H1 (cell line): ENCODE measurements around the gene ETS1. TPM values are rescaled to one million over a fixed set of nuclear protein-coding genes. Genes with fewer than 3 reads are reported as not detected.

Source experiments
- CTCF ChIA-PET: fragments of 300-600 bp; sonication (Branson Sonifier 250); formaldehyde crosslinking; loops from one replicate; lab custom pipeline; 2021; ENCODE audit not compliant: partially characterized antibody; lab: Charles Lee
- POLR2A ChIA-PET: fragments of 300-600 bp; sonication (Branson Sonifier 250); formaldehyde crosslinking; loops from one replicate; lab custom pipeline; 2021; ENCODE audit warnings: inconsistent platforms; ENCODE audit not compliant: partially characterized antibody; lab: Charles Lee
- DNase-seq, 2 experiments: peaks; one replicate each; pipeline versions ENCODE4 v3.0.0 to v3.0.0-alpha.2; 2010 to 2022; ENCODE audit warnings: low spot score in 2 of 2, low read depth in 1 of 2, mixed read lengths in 1 of 2
- FAIRE-seq: peaks from 2 replicates; lab custom pipeline; 2011; peaks lifted over from hg19 to GRCh38; lab: Jason Lieb, UNC
- H2AFZ ChIP-seq: 2 replicates; pipeline ENCODE4 v1.8.1; 2012; ENCODE audit warnings: low read length, inconsistent platforms
- H2AK5ac ChIP-seq: 2 replicates; pipeline ENCODE4 v1.6.1; 2013; ENCODE audit warnings: low read depth, low read length
- H2BK120ac ChIP-seq: replicated peaks from 2 replicates; pipeline ENCODE3; 2013; ENCODE audit warnings: low read depth, low read length, inconsistent platforms
- H2BK12ac ChIP-seq: 2 replicates; pipeline ENCODE4 v1.6.1; 2013; ENCODE audit warnings: low read depth, low read length
- H2BK15ac ChIP-seq: 2 replicates; pipeline ENCODE4 v1.6.1; 2013; ENCODE audit warnings: low read length
- H2BK20ac ChIP-seq: 2 replicates; pipeline ENCODE4 v1.6.1; 2013; ENCODE audit warnings: low read length
- H2BK5ac ChIP-seq: 2 replicates; pipeline ENCODE4 v1.6.1; 2013; ENCODE audit warnings: low read depth, low read length
- H3K14ac ChIP-seq: 2 replicates; pipeline ENCODE4 v1.6.1; 2013; ENCODE audit warnings: inconsistent platforms; ENCODE audit not compliant: insufficient read length
- H3K18ac ChIP-seq: 2 replicates; pipeline ENCODE4 v1.6.1; 2013; ENCODE audit warnings: low read length; ENCODE audit errors: extremely low read depth
- H3K23ac ChIP-seq: 2 replicates; pipeline ENCODE4 v1.6.1; 2013; ENCODE audit warnings: inconsistent platforms; ENCODE audit not compliant: insufficient read length
- H3K23me2 ChIP-seq: 2 replicates; pipeline ENCODE4 v1.6.1; 2013; ENCODE audit warnings: low read depth, low read length
- H3K27ac ChIP-seq: 2 replicates; pipeline ENCODE4 v1.6.1; 2011; ENCODE audit warnings: low read depth, low read length, inconsistent platforms
- H3K27me3 ChIP-seq, 4 experiments: replicated peaks in 1 of 4; 1 replicate in 1 of 4; 2 replicates in 3 of 4; pipeline versions ENCODE4 v1.6.1 to v1.8.1; 2011 to 2013; ENCODE audit warnings: low read length in 3 of 4, mild to moderate bottlenecking in 3 of 4, inconsistent platforms in 2 of 4, mixed read lengths in 2 of 4, moderate library complexity in 1 of 4; ENCODE audit not compliant: control insufficient read depth in 3 of 4, insufficient read depth in 3 of 4; ENCODE audit errors: extremely low read depth in 1 of 4
- H3K36me3 ChIP-seq, 4 experiments: 2 replicates each; pipeline versions ENCODE4 v1.6.1 to v1.8.1; 2011 to 2013; ENCODE audit warnings: mild to moderate bottlenecking in 4 of 4, low read length in 3 of 4, moderate library complexity in 2 of 4, control low read depth in 1 of 4, inconsistent platforms in 1 of 4; ENCODE audit not compliant: insufficient read depth in 4 of 4, control insufficient read depth in 2 of 4
- H3K4ac ChIP-seq: replicated peaks from 2 replicates; pipeline ENCODE3; 2013; ENCODE audit warnings: low read length, low read depth, mixed read lengths, inconsistent platforms; ENCODE audit not compliant: insufficient read length
- H3K4me1 ChIP-seq, 4 experiments: replicated peaks in 1 of 4; 1 replicate in 1 of 4; 2 replicates in 3 of 4; pipeline versions ENCODE4 v1.6.1 to v1.8.1; 2011 to 2013; ENCODE audit warnings: low read length in 3 of 4, inconsistent platforms in 2 of 4, mixed read lengths in 1 of 4; ENCODE audit not compliant: insufficient read depth in 4 of 4, control insufficient read depth in 3 of 4
- H3K4me2 ChIP-seq, 2 experiments: 2 replicates each; pipeline versions ENCODE4 v1.6.1 to v1.8.1; 2011 to 2013; ENCODE audit warnings: low read depth in 2 of 2, low read length in 2 of 2, control low read depth in 1 of 2, inconsistent platforms in 1 of 2, mild to moderate bottlenecking in 1 of 2; ENCODE audit not compliant: insufficient read depth in 1 of 2
- H3K4me3 ChIP-seq, 4 experiments: fragments of 200-600, 300-600 bp in 1 of 4; sonication (generic), shearing (Covaris generic), sonication (Bioruptor Twin) in 1 of 4; 2 replicates each; pipeline versions ENCODE4 v1.5.1 to v1.8.1; 2011 to 2016; ENCODE audit warnings: low read length in 4 of 4, low read depth in 3 of 4, control low read depth in 2 of 4, inconsistent platforms in 2 of 4, mild to moderate bottlenecking in 2 of 4, mixed read lengths in 1 of 4, moderate library complexity in 1 of 4; ENCODE audit not compliant: insufficient read depth in 2 of 4; ENCODE audit errors: extremely low read depth in 1 of 4
- H3K56ac ChIP-seq: replicated peaks from 2 replicates; pipeline ENCODE3; 2013; ENCODE audit warnings: low read depth, mild to moderate bottlenecking, mixed read lengths, low read length, inconsistent platforms; ENCODE audit not compliant: insufficient read length
- H3K79me1 ChIP-seq: 2 replicates; pipeline ENCODE4 v1.6.1; 2013; ENCODE audit warnings: low read depth, low read length, control low read depth
- H3K79me2 ChIP-seq, 2 experiments: 2 replicates each; pipeline versions ENCODE4 v1.6.1 to v1.8.1; 2012 to 2013; ENCODE audit warnings: low read length in 2 of 2, mild to moderate bottlenecking in 2 of 2, inconsistent platforms in 1 of 2; ENCODE audit not compliant: insufficient read depth in 2 of 2, control insufficient read depth in 1 of 2
- H3K9ac ChIP-seq, 4 experiments: replicated peaks in 1 of 4; 1 replicate in 1 of 4; 2 replicates in 3 of 4; pipeline versions ENCODE4 v1.6.1 to v1.8.1; 2011 to 2013; ENCODE audit warnings: low read depth in 3 of 4, low read length in 3 of 4, control low read depth in 2 of 4, mild to moderate bottlenecking in 2 of 4, moderate library complexity in 2 of 4, inconsistent platforms in 1 of 4; ENCODE audit errors: extremely low read depth in 1 of 4
- H3K9me3 ChIP-seq, 2 experiments: 2 replicates each; pipeline versions ENCODE4 v1.6.1 to v1.8.1; 2012 to 2013; ENCODE audit warnings: mild to moderate bottlenecking in 2 of 2, moderate library complexity in 2 of 2, control low read depth in 1 of 2, inconsistent platforms in 1 of 2, low read depth in 1 of 2, low read length in 1 of 2, mixed read lengths in 1 of 2; ENCODE audit not compliant: insufficient read depth in 2 of 2
- H4K20me1 ChIP-seq, 2 experiments: replicated peaks in 1 of 2; 2 replicates each; pipeline versions ENCODE3 to v1.8.1; 2011 to 2013; ENCODE audit warnings: inconsistent platforms in 2 of 2, low read length in 2 of 2, mild to moderate bottlenecking in 1 of 2; ENCODE audit not compliant: insufficient read depth in 2 of 2, control insufficient read depth in 1 of 2
- H4K5ac ChIP-seq: 2 replicates; pipeline ENCODE4 v1.6.1; 2013; ENCODE audit warnings: low read length, low read depth, mixed read lengths, inconsistent platforms; ENCODE audit not compliant: insufficient read length
- H4K8ac ChIP-seq: 2 replicates; pipeline ENCODE4 v1.8.0; 2013; ENCODE audit warnings: mild to moderate bottlenecking, moderate library complexity, low read length, inconsistent platforms; ENCODE audit not compliant: insufficient read depth; ENCODE audit errors: extremely low read depth
- H4K91ac ChIP-seq: replicated peaks from 2 replicates; pipeline ENCODE3; 2013; ENCODE audit warnings: low read length, mixed read lengths, inconsistent platforms; ENCODE audit not compliant: insufficient read length
- BACH1 ChIP-seq: IDR thresholded peaks from 2 replicates; pipeline ENCODE4 v1.6.1; 2012; ENCODE audit warnings: low read length, improper control_type of control experiment
- BRCA1 ChIP-seq: IDR thresholded peaks from 2 replicates; pipeline ENCODE4 v1.6.1; 2012; ENCODE audit warnings: low read depth, low read length, improper control_type of control experiment
- HDAC2 ChIP-seq, 2 experiments: fragments of 300-600 bp in 1 of 2; sonication (generic) in 1 of 2; IDR thresholded peaks; 2 replicates each; pipeline ENCODE4 v1.6.1; 2011 to 2012; ENCODE audit warnings: low read depth in 2 of 2, low read length in 2 of 2, mild to moderate bottlenecking in 2 of 2, moderate library complexity in 2 of 2, borderline replicate concordance in 1 of 2, inconsistent platforms in 1 of 2
- KDM1A ChIP-seq: fragments of 200-600, 300-600 bp; sonication (generic); IDR thresholded peaks from 2 replicates; pipeline ENCODE4 v1.7.1; 2016; ENCODE audit warnings: mild to moderate bottlenecking, low read length, borderline replicate concordance
- MAX ChIP-seq: IDR thresholded peaks from 2 replicates; pipeline ENCODE4 v1.6.1; 2012; ENCODE audit warnings: inconsistent platforms
- NRF1 ChIP-seq: IDR thresholded peaks from 2 replicates; pipeline ENCODE4 v1.6.1; 2011; ENCODE audit warnings: mild to moderate bottlenecking, low read depth, low read length, improper control_type of control experiment
- RAD21 ChIP-seq, 2 experiments: IDR thresholded peaks in 1 of 2; conservative IDR thresholded peaks in 1 of 2; 2 replicates each; pipeline ENCODE4 v1.6.1; 2011; ENCODE audit warnings: low read depth in 2 of 2, low read length in 2 of 2, improper control_type of control experiment in 1 of 2, inconsistent platforms in 1 of 2, mild to moderate bottlenecking in 1 of 2, moderate library complexity in 1 of 2
- WGBS, 2 experiments: shearing (Covaris generic) in 1 of 2; methylation state at CpG; one replicate each; pipeline versions ENCODE4 v1.1.6 to v1.1.7; 2013 to 2015; ENCODE audit warnings: low lambda C conversion rate in 2 of 2, mixed read lengths in 2 of 2, inconsistent platforms in 1 of 2, low coverage in 1 of 2, missing lambda C conversion rate in 1 of 2; ENCODE audit not compliant: insufficient replicate concordance in 2 of 2, insufficient coverage in 1 of 2, insufficient read length in 1 of 2; ENCODE audit errors: extremely low coverage in 1 of 2, missing lambda C conversion rate in 1 of 2; 5-methylcytosine and 5-hydroxymethylcytosine counted together
- polyA plus RNA-seq, 7 experiments: library from polyadenylated mRNA; depleted of rRNA in 3 of 7; stranded (reverse) in 5 of 7; unstranded in 2 of 7; fragments of >200 nt in 5 of 7; fragments of 200-250 nt in 2 of 7; gene quantifications; 1 replicate in 5 of 7; 2 replicates in 1 of 7; 4 replicates in 1 of 7; pipeline versions ENCODE4 v1.2.1 to v1.2.3, GENCODE V29; 2011 to 2013; ENCODE audit warnings: missing spikeins in 2 of 7, mixed read lengths in 2 of 7
- total RNA-seq: library from RNA; stranded (reverse); fragmentation: NEBNext Ultra II Directional; extraction: Animal tissue kit (Norgen Biotek cat#: 25700); gene quantifications from 2 replicates; pipeline ENCODE4 v1.2.1, GENCODE V29; 2021

Gene ETS1
- total and polyA plus RNA-seq, 2 of the 8 experiments (the other 6 are each of a cell fraction or from before 2014, with no cell fraction given), result 10.0 to 35.3 TPM

DNA sequence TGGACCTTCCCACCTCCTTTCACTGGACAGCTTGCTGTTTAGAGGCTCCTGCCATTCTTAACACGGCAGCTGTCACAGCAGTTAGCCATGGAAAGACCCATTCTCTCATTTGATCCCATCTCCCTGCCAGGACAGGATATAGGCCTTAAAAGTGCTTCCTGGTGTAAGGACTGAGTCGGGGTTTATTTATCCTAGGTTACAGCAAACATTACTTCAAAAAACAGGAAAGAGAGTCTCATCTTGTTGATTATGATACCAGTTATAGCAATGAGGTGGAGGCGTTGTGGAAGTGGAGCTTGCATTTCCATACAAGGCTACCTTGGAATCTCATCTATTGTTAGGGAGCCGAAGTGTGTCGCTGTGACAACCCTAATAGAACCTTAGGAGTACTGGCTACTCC, 17.4 kb upstream of the ETS1 start:
- H3K9me3 ChIP-seq, result no peaks in the 10 kb centered on the region
- H2BK12ac ChIP-seq, result no peak overlapping the region
- H3K36me3 ChIP-seq, result no peaks in the 10 kb centered on the region
- H3K23me2 ChIP-seq, result no peaks in the 10 kb centered on the region
- H3K18ac ChIP-seq, result no peak overlapping the region
- H2BK15ac ChIP-seq, result no peak overlapping the region
- no peak overlapping the region for H2BK5ac ChIP-seq
- no peaks in the 10 kb centered on the region for H4K20me1 ChIP-seq
- H3K27ac ChIP-seq, result no peak overlapping the region
- H3K4me1 ChIP-seq, result peaks cover 0 to 5% (median under 1%) of the 10 kb centered on the region in 4 experiments; a peak in 4 of 7 replicates
- WGBS, 2 experiments, result 84% methylated on average over 5 of the region's 5 CpGs; no CpG with 5 or more reads in 1 of the 2 experiments
- no peak overlapping the region for H3K56ac ChIP-seq
- TF ChIP-seq HDAC2 (IDR thresholded peaks at IDR 0.05; ENCODE audit: borderline replicate concordance in 1 of 2, low read depth in 2 of 2, low read length in 2 of 2) (no peak), MAX (no peak), BACH1 (no peak), BRCA1 (no peak), KDM1A (no peak), RAD21 (IDR thresholded peaks at IDR 0.05 in 1 of 2, conservative IDR thresholded peaks at IDR 0.05 in 1 of 2; ENCODE audit: low read depth in 2 of 2, low read length in 2 of 2) (no peak), NRF1 (no peak)
- TF ChIP-seq, all 59 proteins: peak for 0
- no peak overlapping the region for H3K23ac ChIP-seq
- no peak overlapping the region for H2AK5ac ChIP-seq
- H3K4me2 ChIP-seq, result no peak overlapping the region
- no peak overlapping the region for H3K14ac ChIP-seq
- no peaks in the 10 kb centered on the region; a peak in 1 of 7 replicates for H3K27me3 ChIP-seq
- no peak overlapping the region for H2BK120ac ChIP-seq
- H2BK20ac ChIP-seq, result no peak overlapping the region
- H4K8ac ChIP-seq, result no peak overlapping the region
- ChIA-PET POLR2A (interaction anchor here (1.0 to 3.6 kb wide), 3 partner anchors 12 to 18 kb away, joined by 3 to 10 read pairs (median 4); partner anchors contain the start of gene ETS1), CTCF (interaction anchor here (0.7 to 22.9 kb wide), 7 partner anchors 9 to 227 kb away, joined by 3 to 319 read pairs (median 5); no protein-coding TSS in a partner anchor)
- H4K91ac ChIP-seq, result no peak overlapping the region
- FAIRE-seq (no peak), DNase-seq (no peak)
- no peaks in the 10 kb centered on the region for H3K79me2 ChIP-seq
- no peak overlapping the region for H3K9ac ChIP-seq
- no peak overlapping the region for H4K5ac ChIP-seq
- H3K4ac ChIP-seq, result no peak overlapping the region
- H3K4me3 ChIP-seq, result no peak overlapping the region
- H2AFZ ChIP-seq, result no peak overlapping the region
- H3K79me1 ChIP-seq, result no peaks in the 10 kb centered on the region
